Calu3 (cell line): ENCODE results near the gene CHID1. TPM values are rescaled to one million over a fixed set of nuclear protein-coding genes. Genes with fewer than 3 reads are reported as not detected.
A peak's percentile ranks its signal among the peaks of the same experiment; 100 is the strongest.

ENCODE experiments used
- Bru-seq: library from RNA; stranded (reverse); fragments of 400-500 nt; gene quantifications from one replicate; lab custom pipeline; 2021; lab: Mats Ljungman, UMichigan
- BruChase-seq, 2 experiments: library from RNA; stranded (reverse); fragments of 400-500 nt; gene quantifications; one replicate each; lab custom pipeline; 2021; lab: Mats Ljungman, UMichigan
- BruUV-seq: library from RNA; stranded (reverse); fragments of 400-500 nt; replicated peaks from 2 replicates; lab custom pipeline; 2021; lab: Mats Ljungman, UMichigan
- CTCF ChIA-PET: fragments of 300-600 bp; sonication (Branson Sonifier 250); formaldehyde crosslinking; loops from one replicate; lab custom pipeline; 2022; ENCODE audit warnings: antibody characterized with exemption; lab: Charles Lee
- DNase-seq: peaks from one replicate; pipeline ENCODE4 v3.0.0; 2022
- H3K27ac Mint-ChIP-seq: one replicate; pipeline ENCODE4 v1.8.0; 2022; ENCODE audit warnings: mixed read lengths; ENCODE audit not compliant: unreplicated experiment
- H3K27me3 Mint-ChIP-seq: one replicate; pipeline ENCODE4 v1.8.0; 2022; ENCODE audit warnings: mixed read lengths; ENCODE audit not compliant: unreplicated experiment
- H3K36me3 Mint-ChIP-seq: one replicate; pipeline ENCODE4 v1.8.0; 2022; ENCODE audit warnings: mild to moderate bottlenecking, moderate library complexity, mixed read lengths; ENCODE audit not compliant: insufficient read depth, unreplicated experiment
- H3K4me1 Mint-ChIP-seq: one replicate; pipeline ENCODE4 v1.8.0; 2022; ENCODE audit warnings: mild to moderate bottlenecking, low read depth, mixed read lengths; ENCODE audit not compliant: unreplicated experiment
- H3K4me3 Mint-ChIP-seq: one replicate; pipeline ENCODE4 v1.8.0; 2022; ENCODE audit warnings: mild to moderate bottlenecking, low read depth, moderate library complexity, mixed read lengths; ENCODE audit not compliant: unreplicated experiment
- H3K9me3 Mint-ChIP-seq: one replicate; pipeline ENCODE4 v1.8.0; 2022; ENCODE audit warnings: low read depth, mixed read lengths; ENCODE audit not compliant: unreplicated experiment
- CTCF ChIP-seq: fragments of 200-600 bp; IDR thresholded peaks from one replicate; pipeline ENCODE4 v1.8.0; 2022; ENCODE audit warnings: antibody characterized with exemption; ENCODE audit not compliant: unreplicated experiment
- intact Hi-C: fragments of 100-400 bp; cut with micrococcal nuclease; formaldehyde crosslinking; loops from one replicate; pipeline ENCODE4 v1.10.0; 2022; ENCODE audit not compliant: unreplicated experiment
- long read RNA-seq: library from polyadenylated mRNA; stranded (forward); transcript quantifications from one replicate; pipeline ENCODE4 v2.0.0, GENCODE V29; 2022
- total RNA-seq: library from RNA; stranded (reverse); gene quantifications from 2 replicates; pipeline ENCODE4 v1.2.3, GENCODE V29; 2022

The CHID1 gene
- total RNA-seq, result 134 and 150 TPM in 2 replicates
- percentile 54 among the genes with signal in this experiment for Bru-seq, nascent RNA
- percentile 68 among the genes with signal in this experiment for BruChase-seq, experiment 1, labeled RNA remaining after a 6-hour chase
- BruChase-seq, experiment 2, labeled RNA remaining after a 2-hour chase, result percentile 69 among the genes with signal in this experiment
- long read RNA-seq, transcript CHID1-203 (14 exons, 1,477 nt), result minor isoform, 13 of 216 reads
- long read RNA-seq, transcript CHID1-201 (13 exons, 3,374 nt), result major isoform, 85 of 216 reads
- long read RNA-seq, transcript CHID1-202 (12 exons, 1,289 nt), result minor isoform, 9 of 216 reads
- long read RNA-seq, partial matches to known transcripts, result 33 of 216 reads
- long read RNA-seq, other reads (novel, unspliced or antisense), result 74 of 216 reads

DNA sequence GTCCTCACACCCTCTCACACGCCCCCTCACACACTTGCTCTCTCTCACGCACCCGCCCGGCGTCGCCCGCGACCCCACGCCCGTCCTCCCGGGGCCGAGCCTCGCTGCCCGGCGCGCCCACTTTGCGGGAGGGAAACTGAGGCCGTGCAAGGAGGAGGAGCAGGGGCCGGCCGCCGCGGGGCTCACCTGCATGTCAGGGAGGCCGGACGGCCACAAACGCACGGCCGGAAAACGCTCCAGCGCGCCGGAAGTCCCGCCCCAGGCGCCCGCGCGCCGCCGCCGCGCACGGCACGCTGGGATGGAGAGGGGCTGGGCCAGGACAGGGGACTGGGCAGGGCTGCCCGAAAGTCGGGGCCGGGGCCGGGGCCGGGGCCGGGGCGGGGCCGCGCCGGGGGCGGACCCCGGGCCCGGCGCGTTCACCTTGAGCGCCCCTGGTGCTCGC, at the start of gene CHID1:
Gene CHID1, minus strand, starts transcription at position 222 of the 442 bp plus-strand sequence. CDS start 5,994 bp downstream, outside the sequence.
- BruUV-seq, result no TSS peak
- intact Hi-C loops, result no loop called here
- Mint-ChIP-seq H3K9me3 (no peaks in the 10 kb centered on the region), H3K4me1 (no peaks in the 10 kb centered on the region), H3K27ac (peak within 1 kb of the TSS; percentile 54), H3K27me3 (no peaks in the 10 kb centered on the region), H3K4me3 (peak within 1 kb of the TSS; percentile 71), H3K36me3 (peaks cover 18% of the 10 kb centered on the region)
- CTCF ChIA-PET, result interaction anchor here (1.1 kb wide), 1 partner anchor 42 kb away, joined by 3 read pairs; no protein-coding TSS in a partner anchor
- DNase-seq, result peak; percentile 94
- no peak for TF ChIP-seq CTCF

DNA sequence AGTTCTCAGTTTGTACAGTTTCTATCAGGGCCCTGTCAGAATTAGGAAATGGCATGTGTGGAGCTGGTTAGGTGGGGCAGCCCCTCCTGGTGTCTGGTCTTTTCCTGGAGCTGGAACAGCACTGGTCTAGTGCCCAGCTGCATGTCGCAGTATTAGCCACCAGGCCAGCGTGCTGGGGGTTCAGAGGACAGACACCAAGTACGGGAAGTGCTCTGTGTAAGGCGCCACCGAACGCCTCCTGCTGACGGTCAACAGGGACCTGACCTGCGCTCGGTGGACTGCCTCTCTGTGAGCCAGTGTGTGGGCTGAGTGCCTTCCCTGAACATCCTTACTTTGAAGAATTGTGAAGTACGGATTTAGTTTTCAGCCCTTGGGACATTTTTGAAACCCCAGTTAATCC, 49.0 kb upstream of the CHID1 start:
- intact Hi-C loops, result no loop called here
- BruUV-seq, result no TSS peak
- CTCF ChIA-PET, result interaction anchor here (0.7 kb wide), 1 partner anchor 24 kb away, joined by 3 read pairs; no protein-coding TSS in a partner anchor
- Mint-ChIP-seq H3K36me3 (peaks cover 34% of the 10 kb centered on the region), H3K4me1 (peaks cover 16% of the 10 kb centered on the region), H3K27me3 (no peaks in the 10 kb centered on the region), H3K4me3 (no peak overlapping the region), H3K9me3 (no peaks in the 10 kb centered on the region), H3K27ac (no peak overlapping the region)
- no peak for DNase-seq
- no peak for TF ChIP-seq CTCF

- intact Hi-C loops, result no loop called here
- no peak for TF ChIP-seq CTCF
- H3K4me1 Mint-ChIP-seq, result peaks cover 21% of the 10 kb centered on the region
- H3K27me3 Mint-ChIP-seq, result no peaks in the 10 kb centered on the region
- DNase-seq, result no peak
- no peak overlapping the region for H3K27ac Mint-ChIP-seq
- CTCF ChIA-PET, result no interaction called here
- no peaks in the 10 kb centered on the region for H3K9me3 Mint-ChIP-seq
- H3K36me3 Mint-ChIP-seq, result peaks cover 32% of the 10 kb centered on the region
- BruUV-seq, result no TSS peak
- no peak overlapping the region for H3K4me3 Mint-ChIP-seq
Observed at GRCh38 chr11:959027-959426, 48.4 kb upstream of the CHID1 start.

GRCh38 chr11:958101-958500, 47.5 kb upstream of the CHID1 start:
- intact Hi-C loops, result no loop called here
- peaks cover 35% of the 10 kb centered on the region for H3K36me3 Mint-ChIP-seq
- H3K4me3 Mint-ChIP-seq, result no peak overlapping the region
- DNase-seq, result no peak
- no peak for TF ChIP-seq CTCF
- H3K27ac Mint-ChIP-seq, result no peak overlapping the region
- H3K4me1 Mint-ChIP-seq, result peaks cover 31% of the 10 kb centered on the region
- BruUV-seq, result no TSS peak
- no peaks in the 10 kb centered on the region for H3K9me3 Mint-ChIP-seq
- CTCF ChIA-PET, result no interaction called here
- H3K27me3 Mint-ChIP-seq, result no peaks in the 10 kb centered on the region
